HL-60 (cell line): Measurements from ENCODE around the gene SOWAHB.

ENCODE experiments used
- SPI1 ChIP-seq: IDR thresholded peaks from 2 replicates; pipeline ENCODE4 v1.6.1; 2012; ENCODE audit warnings: low read depth, mild to moderate bottlenecking, borderline replicate concordance
- TF ChIP-seq, protein P1 (sequence below): IDR thresholded peaks from one replicate; pipeline ENCODE4 v1.5.1; 2011; ENCODE audit warnings: low read length, control low read depth, inconsistent platforms; ENCODE audit not compliant: insufficient read depth
- TF ChIP-seq, protein P2 (sequence below): IDR thresholded peaks from 2 replicates; pipeline ENCODE4 v1.6.1; 2012; ENCODE audit warnings: low read depth; ENCODE audit not compliant: insufficient replicate concordance

DNA sequence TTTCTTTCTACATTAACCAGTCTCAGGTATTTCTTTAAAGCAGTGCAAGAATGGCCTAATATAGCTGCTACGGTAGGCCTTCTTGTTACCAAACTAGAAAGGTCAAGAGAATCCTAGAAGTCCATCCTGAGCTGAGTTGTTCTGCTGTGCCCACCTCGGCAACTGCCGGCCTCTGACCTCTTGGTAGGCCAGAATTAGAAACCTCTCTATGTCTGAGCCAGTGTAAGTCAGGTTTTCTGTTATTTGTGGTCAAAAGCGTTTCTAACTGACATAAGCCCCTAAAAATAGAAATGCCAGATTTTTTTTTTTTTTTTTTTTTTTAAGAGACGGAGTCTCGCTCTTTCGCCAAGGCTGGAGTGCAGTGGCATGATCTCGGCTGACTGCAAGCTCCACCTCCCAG lies 43.1 kb downstream of the SOWAHB start:
- TF ChIP-seq, protein P1, sequence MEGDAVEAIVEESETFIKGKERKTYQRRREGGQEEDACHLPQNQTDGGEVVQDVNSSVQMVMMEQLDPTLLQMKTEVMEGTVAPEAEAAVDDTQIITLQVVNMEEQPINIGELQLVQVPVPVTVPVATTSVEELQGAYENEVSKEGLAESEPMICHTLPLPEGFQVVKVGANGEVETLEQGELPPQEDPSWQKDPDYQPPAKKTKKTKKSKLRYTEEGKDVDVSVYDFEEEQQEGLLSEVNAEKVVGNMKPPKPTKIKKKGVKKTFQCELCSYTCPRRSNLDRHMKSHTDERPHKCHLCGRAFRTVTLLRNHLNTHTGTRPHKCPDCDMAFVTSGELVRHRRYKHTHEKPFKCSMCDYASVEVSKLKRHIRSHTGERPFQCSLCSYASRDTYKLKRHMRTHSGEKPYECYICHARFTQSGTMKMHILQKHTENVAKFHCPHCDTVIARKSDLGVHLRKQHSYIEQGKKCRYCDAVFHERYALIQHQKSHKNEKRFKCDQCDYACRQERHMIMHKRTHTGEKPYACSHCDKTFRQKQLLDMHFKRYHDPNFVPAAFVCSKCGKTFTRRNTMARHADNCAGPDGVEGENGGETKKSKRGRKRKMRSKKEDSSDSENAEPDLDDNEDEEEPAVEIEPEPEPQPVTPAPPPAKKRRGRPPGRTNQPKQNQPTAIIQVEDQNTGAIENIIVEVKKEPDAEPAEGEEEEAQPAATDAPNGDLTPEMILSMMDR = no peak
- TF ChIP-seq, protein P2, sequence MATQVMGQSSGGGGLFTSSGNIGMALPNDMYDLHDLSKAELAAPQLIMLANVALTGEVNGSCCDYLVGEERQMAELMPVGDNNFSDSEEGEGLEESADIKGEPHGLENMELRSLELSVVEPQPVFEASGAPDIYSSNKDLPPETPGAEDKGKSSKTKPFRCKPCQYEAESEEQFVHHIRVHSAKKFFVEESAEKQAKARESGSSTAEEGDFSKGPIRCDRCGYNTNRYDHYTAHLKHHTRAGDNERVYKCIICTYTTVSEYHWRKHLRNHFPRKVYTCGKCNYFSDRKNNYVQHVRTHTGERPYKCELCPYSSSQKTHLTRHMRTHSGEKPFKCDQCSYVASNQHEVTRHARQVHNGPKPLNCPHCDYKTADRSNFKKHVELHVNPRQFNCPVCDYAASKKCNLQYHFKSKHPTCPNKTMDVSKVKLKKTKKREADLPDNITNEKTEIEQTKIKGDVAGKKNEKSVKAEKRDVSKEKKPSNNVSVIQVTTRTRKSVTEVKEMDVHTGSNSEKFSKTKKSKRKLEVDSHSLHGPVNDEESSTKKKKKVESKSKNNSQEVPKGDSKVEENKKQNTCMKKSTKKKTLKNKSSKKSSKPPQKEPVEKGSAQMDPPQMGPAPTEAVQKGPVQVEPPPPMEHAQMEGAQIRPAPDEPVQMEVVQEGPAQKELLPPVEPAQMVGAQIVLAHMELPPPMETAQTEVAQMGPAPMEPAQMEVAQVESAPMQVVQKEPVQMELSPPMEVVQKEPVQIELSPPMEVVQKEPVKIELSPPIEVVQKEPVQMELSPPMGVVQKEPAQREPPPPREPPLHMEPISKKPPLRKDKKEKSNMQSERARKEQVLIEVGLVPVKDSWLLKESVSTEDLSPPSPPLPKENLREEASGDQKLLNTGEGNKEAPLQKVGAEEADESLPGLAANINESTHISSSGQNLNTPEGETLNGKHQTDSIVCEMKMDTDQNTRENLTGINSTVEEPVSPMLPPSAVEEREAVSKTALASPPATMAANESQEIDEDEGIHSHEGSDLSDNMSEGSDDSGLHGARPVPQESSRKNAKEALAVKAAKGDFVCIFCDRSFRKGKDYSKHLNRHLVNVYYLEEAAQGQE = no peak
- no peak for TF ChIP-seq SPI1
